Type B pancreatic cell (in vitro differentiated cells): ENCODE results near the gene ADGRE3. TPM values are rescaled to one million over a fixed set of nuclear protein-coding genes. Genes with fewer than 3 reads are reported as not detected.
"Not testable (repeated sequence)": the region's sequence is repeated elsewhere in the genome, so short reads cannot be mapped to it uniquely, and the experiment has no call there.

Source experiments
- DNase-seq: peaks from one replicate; pipeline ENCODE4 v3.0.0; 2021; ENCODE audit warnings: mixed read lengths; ENCODE audit not compliant: unreplicated experiment; ENCODE audit errors: extremely low spot score
- H3K27ac Mint-ChIP-seq: 2 replicates; pipeline ENCODE4 v1.8.0; 2021; ENCODE audit warnings: mild to moderate bottlenecking, mixed read lengths
- H3K27me3 Mint-ChIP-seq: 2 replicates; pipeline ENCODE4 v1.8.0; 2021; ENCODE audit warnings: mixed read lengths
- H3K36me3 Mint-ChIP-seq: 2 replicates; pipeline ENCODE4 v1.8.0; 2021; ENCODE audit warnings: mixed read lengths
- H3K4me1 Mint-ChIP-seq: one replicate; pipeline ENCODE4 v1.8.0; 2021; ENCODE audit warnings: mixed read lengths; ENCODE audit not compliant: unreplicated experiment
- H3K4me3 Mint-ChIP-seq: 2 replicates; pipeline ENCODE4 v1.8.0; 2021; ENCODE audit warnings: mild to moderate bottlenecking, mixed read lengths
- H3K9me3 Mint-ChIP-seq: 2 replicates; pipeline ENCODE4 v1.8.0; 2021; ENCODE audit warnings: mixed read lengths
- total RNA-seq: library from RNA; stranded (reverse); gene quantifications from 2 replicates; pipeline ENCODE4 v1.2.1, GENCODE V29; 2021; ENCODE audit warnings: low replicate concordance
- TF ChIP-seq, protein P1 (sequence below): fragments of 200-600 bp; sonication (generic); conservative IDR thresholded peaks from 2 replicates; pipeline ENCODE4 v1.5.0; 2021; ENCODE audit warnings: antibody characterized with exemption, mild to moderate bottlenecking

ADGRE3 gene
- total RNA-seq, 1 donor from 2014 or later, result not detected

DNA sequence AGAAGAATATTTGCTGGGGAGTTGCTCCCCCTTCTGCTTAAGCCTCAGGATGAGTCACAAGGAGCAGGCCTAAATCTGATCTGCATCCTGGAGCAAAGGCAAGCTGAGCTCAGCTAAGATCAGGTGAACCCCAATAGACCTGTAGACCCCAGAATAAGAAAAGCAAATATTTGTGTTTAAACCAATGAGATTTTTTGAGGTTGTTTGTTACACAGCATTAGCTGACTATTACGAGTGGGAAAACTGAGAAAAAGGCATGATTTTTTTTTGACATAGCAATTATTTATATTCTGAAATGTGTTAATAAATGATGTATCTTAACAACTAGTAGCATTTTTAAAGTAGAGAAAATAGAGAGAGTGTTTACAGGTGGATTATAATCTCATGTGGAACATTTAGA, 45.1 kb downstream of the ADGRE3 start:
- Mint-ChIP-seq H3K27ac (no peak overlapping the region), H3K27me3 (no peaks in the 10 kb centered on the region), H3K4me1 (no peaks in the 10 kb centered on the region), H3K9me3 (peaks cover 4% of the 10 kb centered on the region), H3K4me3 (no peak overlapping the region), H3K36me3 (no peaks in the 10 kb centered on the region)
- no peak for DNase-seq
- TF ChIP-seq, protein P1, sequence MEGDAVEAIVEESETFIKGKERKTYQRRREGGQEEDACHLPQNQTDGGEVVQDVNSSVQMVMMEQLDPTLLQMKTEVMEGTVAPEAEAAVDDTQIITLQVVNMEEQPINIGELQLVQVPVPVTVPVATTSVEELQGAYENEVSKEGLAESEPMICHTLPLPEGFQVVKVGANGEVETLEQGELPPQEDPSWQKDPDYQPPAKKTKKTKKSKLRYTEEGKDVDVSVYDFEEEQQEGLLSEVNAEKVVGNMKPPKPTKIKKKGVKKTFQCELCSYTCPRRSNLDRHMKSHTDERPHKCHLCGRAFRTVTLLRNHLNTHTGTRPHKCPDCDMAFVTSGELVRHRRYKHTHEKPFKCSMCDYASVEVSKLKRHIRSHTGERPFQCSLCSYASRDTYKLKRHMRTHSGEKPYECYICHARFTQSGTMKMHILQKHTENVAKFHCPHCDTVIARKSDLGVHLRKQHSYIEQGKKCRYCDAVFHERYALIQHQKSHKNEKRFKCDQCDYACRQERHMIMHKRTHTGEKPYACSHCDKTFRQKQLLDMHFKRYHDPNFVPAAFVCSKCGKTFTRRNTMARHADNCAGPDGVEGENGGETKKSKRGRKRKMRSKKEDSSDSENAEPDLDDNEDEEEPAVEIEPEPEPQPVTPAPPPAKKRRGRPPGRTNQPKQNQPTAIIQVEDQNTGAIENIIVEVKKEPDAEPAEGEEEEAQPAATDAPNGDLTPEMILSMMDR, result no peak

DNA sequence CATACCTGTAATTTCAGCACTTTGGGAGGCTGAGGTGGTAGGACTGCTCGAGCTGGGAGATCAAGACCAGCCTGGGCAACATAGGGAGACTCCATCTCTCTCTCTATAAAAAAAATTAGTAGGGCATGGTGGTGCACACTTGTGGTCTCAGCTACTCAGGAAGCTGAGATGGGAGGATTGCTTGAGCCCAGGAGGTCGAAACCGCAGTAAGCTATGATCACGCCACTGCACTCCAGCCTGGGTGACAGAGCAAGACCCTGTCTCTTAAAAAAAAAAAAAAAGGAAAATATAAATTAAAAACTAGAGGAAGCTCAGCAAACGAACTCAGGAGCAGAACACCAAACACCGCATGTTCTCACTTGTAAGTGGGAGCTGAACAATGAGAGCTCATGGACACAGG, 50.2 kb downstream of the ADGRE3 start:
- not testable (repeated sequence) for H3K4me1 Mint-ChIP-seq, H3K4me3 Mint-ChIP-seq, H3K27ac Mint-ChIP-seq, H3K27me3 Mint-ChIP-seq, DNase-seq, H3K36me3 Mint-ChIP-seq, H3K9me3 Mint-ChIP-seq

DNA sequence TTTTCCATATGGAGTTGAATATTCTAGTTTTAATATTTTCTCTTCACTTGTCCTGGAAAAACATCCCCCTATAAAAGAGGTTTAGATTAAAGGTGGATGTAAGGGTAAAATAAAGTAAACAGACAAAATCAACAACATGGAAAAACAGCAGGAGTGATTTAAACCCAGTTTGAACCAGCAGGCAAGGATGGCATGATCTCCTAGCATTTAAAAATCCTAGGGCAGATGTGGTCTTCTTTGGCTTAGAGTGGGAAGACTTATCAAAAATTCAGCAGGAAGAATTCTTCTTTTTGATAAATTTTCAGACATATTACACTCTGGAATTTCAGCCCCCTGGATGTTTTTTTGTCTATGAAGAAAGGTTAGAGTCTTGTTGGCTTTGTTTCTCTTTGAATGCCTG, 55.2 kb downstream of the ADGRE3 start:
- H3K9me3 Mint-ChIP-seq, result peaks cover 15% of the 10 kb centered on the region

DNA sequence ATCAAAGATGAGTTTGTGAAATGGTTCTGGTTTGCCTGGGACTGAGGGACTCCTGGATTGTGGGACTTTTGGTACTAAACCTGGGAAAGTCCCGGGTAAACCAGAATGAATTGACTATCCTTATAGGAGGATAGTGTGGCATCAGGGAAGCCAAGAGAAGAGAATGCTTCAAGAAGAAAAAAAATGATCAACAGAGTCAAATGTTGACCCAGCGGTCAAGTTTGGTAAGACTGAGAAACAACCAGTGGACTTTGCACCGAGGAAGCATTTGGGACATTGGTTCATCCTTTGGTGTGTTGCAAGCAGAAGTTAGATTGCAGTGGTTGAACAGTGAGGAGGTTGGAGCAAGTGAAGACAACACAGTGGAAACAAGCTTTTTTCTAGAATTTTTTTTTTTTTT, 58.2 kb downstream of the ADGRE3 start:
- TF ChIP-seq, protein P1, result no peak
- H3K9me3 Mint-ChIP-seq, result peaks cover 15% of the 10 kb centered on the region
- no peaks in the 10 kb centered on the region for H3K36me3 Mint-ChIP-seq
- H3K4me1 Mint-ChIP-seq, result no peaks in the 10 kb centered on the region
- no peak overlapping the region for H3K27ac Mint-ChIP-seq
- H3K4me3 Mint-ChIP-seq, result no peak overlapping the region
- DNase-seq, result no peak
- H3K27me3 Mint-ChIP-seq, result no peaks in the 10 kb centered on the region

More for the DNA sequence above, 55.2 kb downstream of the ADGRE3 start:
- H3K36me3 Mint-ChIP-seq, result no peaks in the 10 kb centered on the region
- no peaks in the 10 kb centered on the region for H3K4me1 Mint-ChIP-seq
- H3K27me3 Mint-ChIP-seq, result no peaks in the 10 kb centered on the region
- TF ChIP-seq, protein P1, result no peak
- no peak for DNase-seq
- H3K27ac Mint-ChIP-seq, result no peak overlapping the region
- no peak overlapping the region for H3K4me3 Mint-ChIP-seq

DNA sequence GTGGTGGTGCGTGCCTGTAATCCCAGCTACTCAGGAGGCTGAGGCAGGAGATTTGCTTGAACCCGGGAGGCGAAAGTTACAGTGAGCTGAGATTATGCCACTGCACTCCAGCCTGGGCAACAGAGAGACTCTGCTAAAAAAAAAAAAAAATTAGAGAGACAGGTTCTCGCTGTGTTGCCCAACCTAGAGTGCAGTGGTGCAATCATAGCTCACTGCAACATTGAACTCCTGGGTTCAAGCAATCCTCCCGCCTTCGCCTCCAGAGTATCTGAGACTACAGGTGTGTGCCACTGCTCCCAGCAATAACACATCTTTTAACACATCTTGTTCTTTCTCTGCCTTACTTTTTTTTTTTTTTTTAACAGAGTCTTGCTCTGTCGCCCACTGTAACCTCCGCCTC, 59.0 kb downstream of the ADGRE3 start:
- no peaks in the 10 kb centered on the region for H3K36me3 Mint-ChIP-seq
- H3K4me1 Mint-ChIP-seq, result no peaks in the 10 kb centered on the region
- H3K27me3 Mint-ChIP-seq, result no peaks in the 10 kb centered on the region
- H3K4me3 Mint-ChIP-seq, result no peak overlapping the region
- peaks cover 15% of the 10 kb centered on the region for H3K9me3 Mint-ChIP-seq
- no peak for DNase-seq
- TF ChIP-seq, protein P1, result no peak
- no peak overlapping the region for H3K27ac Mint-ChIP-seq

DNA sequence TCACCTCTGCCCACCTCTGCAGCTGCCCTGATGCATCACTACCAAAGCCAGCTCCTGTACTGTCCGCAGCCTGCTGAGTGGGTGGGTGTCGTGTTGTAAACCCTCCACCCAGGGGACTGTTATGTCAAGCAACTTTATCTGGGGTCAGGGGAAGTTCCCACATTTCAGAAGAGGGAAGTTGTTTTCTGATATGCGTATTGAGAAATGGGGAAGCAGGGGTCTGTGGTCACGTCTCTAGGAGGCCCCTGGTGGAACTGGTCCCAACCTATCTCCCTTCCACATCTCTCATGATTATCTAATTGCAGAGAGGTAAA, 60.6 kb downstream of the ADGRE3 start:
- no peaks in the 10 kb centered on the region for H3K36me3 Mint-ChIP-seq
- no peak overlapping the region for H3K27ac Mint-ChIP-seq

DNA sequence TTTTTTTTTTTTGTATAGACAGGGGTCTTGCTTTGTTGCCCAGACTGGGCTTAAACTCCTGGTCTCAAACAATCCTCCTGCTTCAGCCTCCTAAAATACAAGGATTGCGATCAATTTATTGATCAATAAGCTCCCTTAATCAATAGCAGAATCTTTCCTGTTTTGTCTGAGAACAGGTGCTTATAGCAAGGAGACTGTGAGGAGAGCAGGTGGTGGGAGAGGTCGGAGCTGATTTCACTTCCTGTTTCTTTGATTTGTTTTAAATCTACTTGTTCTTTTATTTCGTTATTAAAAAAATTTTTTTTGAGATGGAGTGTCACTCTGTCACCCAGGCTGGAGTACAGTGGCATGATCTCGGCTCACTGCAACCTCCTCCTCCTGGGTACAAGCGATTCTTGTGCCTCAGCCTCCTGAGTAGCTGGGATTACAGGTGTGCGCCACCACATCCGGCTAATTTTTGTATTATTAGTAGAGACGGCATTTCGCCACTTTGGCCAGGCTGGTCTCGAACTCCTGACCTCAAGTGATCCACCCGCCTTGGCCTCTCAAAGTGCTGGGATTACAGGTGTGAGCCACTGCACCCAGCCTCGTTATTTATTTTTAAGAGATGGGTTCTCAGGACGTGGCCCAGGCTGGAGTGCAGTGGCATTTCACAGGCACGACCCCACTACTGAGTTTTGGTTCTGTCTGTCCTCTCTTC, 61.1 kb downstream of the ADGRE3 start:
- H3K36me3 Mint-ChIP-seq, H3K4me1 Mint-ChIP-seq, DNase-seq, H3K27me3 Mint-ChIP-seq, H3K9me3 Mint-ChIP-seq, H3K27ac Mint-ChIP-seq, H3K4me3 Mint-ChIP-seq: not testable (repeated sequence)

More for the DNA sequence above, 60.6 kb downstream of the ADGRE3 start:
- TF ChIP-seq, protein P1, result no peak
- no peak for DNase-seq
- H3K27me3 Mint-ChIP-seq, result no peaks in the 10 kb centered on the region
- no peaks in the 10 kb centered on the region for H3K4me1 Mint-ChIP-seq
- H3K4me3 Mint-ChIP-seq, result no peak overlapping the region
- peaks cover 6% of the 10 kb centered on the region for H3K9me3 Mint-ChIP-seq
